ENCODE results near the gene FCER2. TPM values are rescaled to one million over a fixed set of nuclear protein-coding genes. Genes with fewer than 3 reads are reported as not detected.
A peak's percentile ranks its signal among the peaks of the same experiment; 100 is the strongest.

FCER2 gene
- total and polyA plus RNA-seq, 2 of the 4 experiments (the other 2 are of a cell fraction): not detected

DNA sequence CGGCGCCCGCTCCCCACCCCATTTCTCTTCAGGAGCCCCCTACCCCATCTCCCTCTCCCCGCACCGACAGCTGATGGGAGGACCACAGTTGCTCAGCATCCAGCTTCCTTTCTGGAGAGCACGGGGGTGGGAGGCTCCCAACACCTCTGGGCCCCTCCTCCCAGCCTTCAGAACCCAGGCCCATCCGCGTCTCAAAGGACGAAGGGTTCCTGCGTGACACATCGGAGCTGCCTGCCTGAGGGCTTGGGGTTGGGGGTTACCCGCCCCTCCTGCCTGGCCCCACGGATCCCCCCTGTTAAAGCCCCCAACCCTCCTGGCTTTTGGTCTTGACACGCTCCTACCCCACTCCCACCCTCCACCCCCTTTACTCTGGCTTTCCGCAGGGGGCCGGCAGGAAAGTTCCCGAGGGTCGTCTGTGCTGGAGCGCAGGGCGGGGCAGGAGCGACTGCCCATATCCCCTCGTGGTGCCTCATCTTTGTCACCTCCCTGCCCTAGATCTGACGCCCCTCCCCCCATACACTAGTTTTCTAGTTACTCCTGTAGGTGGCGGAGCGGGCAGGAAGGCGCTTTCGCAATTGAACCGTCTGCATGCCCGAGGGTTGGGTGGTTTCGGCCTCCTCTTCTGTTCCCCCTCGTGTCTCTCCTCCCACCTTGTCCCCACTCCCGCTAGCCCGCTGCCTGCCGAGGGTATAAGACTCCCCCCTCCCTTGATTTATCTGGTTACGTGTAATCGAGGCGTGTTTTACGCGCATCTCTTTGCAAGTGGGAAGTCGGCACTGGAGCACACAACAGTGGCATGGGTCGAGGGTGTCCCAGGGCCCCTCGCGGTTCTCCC is 20.4 kb downstream of the FCER2 start:
- H3K14ac ChIP-seq (replicated peaks; ENCODE audit: low read depth, low read length): peak overlapping the region; percentile 85; the same call in 1 of the 2 replicates
- peak overlapping the region; percentile 86 for H3K27ac ChIP-seq (ENCODE audit: insufficient read depth, low read length)
- H3K79me1 ChIP-seq (ENCODE audit: low read depth in 1 of 2, low read length in 2 of 2): peaks cover 0 to 28% of the 10 kb centered on the region in 2 experiments; a peak in 3 of 4 replicates
- peak overlapping the region; percentile 82 for H3K4me2 ChIP-seq (ENCODE audit: low read depth, low read length)
- peak overlapping the region; percentile 100 for H2AFZ ChIP-seq (replicated peaks; ENCODE audit: low read length, poor library complexity)
- 10% methylated on average over 26 of the region's 43 CpGs; no CpG with 5 or more reads in 1 of the 2 experiments for WGBS, 2 experiments (ENCODE audit: extremely low coverage in 2 of 2, insufficient read length in 1 of 2)
- H3K18ac ChIP-seq (ENCODE audit: low read depth, low read length): no peak overlapping the region
- H4K91ac ChIP-seq (ENCODE audit: insufficient read depth, low read depth, low read length): peak overlapping the region; percentile 18; the same call in 1 of the 2 replicates
- no peak overlapping the region for H3K56ac ChIP-seq (ENCODE audit: extremely low read depth, insufficient read depth, low read length)
- peak overlapping the region; percentile 87 for H3K4me3 ChIP-seq (ENCODE audit: insufficient read depth, low read depth, low read length)
- TF ChIP-seq, protein P1, sequence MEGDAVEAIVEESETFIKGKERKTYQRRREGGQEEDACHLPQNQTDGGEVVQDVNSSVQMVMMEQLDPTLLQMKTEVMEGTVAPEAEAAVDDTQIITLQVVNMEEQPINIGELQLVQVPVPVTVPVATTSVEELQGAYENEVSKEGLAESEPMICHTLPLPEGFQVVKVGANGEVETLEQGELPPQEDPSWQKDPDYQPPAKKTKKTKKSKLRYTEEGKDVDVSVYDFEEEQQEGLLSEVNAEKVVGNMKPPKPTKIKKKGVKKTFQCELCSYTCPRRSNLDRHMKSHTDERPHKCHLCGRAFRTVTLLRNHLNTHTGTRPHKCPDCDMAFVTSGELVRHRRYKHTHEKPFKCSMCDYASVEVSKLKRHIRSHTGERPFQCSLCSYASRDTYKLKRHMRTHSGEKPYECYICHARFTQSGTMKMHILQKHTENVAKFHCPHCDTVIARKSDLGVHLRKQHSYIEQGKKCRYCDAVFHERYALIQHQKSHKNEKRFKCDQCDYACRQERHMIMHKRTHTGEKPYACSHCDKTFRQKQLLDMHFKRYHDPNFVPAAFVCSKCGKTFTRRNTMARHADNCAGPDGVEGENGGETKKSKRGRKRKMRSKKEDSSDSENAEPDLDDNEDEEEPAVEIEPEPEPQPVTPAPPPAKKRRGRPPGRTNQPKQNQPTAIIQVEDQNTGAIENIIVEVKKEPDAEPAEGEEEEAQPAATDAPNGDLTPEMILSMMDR (conservative IDR thresholded peaks at IDR 0.05; ENCODE audit: low read depth, low read length): peak; percentile 65
- no peak for TF ChIP-seq RFX5 (IDR thresholded peaks at IDR 0.05; ENCODE audit: low read depth, low read length)
- TF ChIP-seq, protein P2, sequence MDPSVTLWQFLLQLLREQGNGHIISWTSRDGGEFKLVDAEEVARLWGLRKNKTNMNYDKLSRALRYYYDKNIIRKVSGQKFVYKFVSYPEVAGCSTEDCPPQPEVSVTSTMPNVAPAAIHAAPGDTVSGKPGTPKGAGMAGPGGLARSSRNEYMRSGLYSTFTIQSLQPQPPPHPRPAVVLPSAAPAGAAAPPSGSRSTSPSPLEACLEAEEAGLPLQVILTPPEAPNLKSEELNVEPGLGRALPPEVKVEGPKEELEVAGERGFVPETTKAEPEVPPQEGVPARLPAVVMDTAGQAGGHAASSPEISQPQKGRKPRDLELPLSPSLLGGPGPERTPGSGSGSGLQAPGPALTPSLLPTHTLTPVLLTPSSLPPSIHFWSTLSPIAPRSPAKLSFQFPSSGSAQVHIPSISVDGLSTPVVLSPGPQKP (IDR thresholded peaks at IDR 0.05; ENCODE audit: borderline replicate concordance, low read depth, low read length): no peak
- TF ChIP-seq SMC3 (IDR thresholded peaks at IDR 0.05; ENCODE audit: low read depth, low read length): peak; percentile 44; the same call in 1 of the 2 replicates
- peak; percentile 51; the same call in 1 of the 2 replicates for TF ChIP-seq MAZ (IDR thresholded peaks at IDR 0.05; ENCODE audit: borderline replicate concordance, low read depth, low read length)
- TF ChIP-seq CEBPB (IDR thresholded peaks at IDR 0.05; ENCODE audit: low read depth, low read length): peak; percentile 96
- peak; percentile 45 for TF ChIP-seq RAD21 (IDR thresholded peaks at IDR 0.05; ENCODE audit: low read length)
- no peak for TF ChIP-seq CHD1 (IDR thresholded peaks at IDR 0.05; ENCODE audit: low read depth, low read length)
- TF ChIP-seq MXI1 (IDR thresholded peaks at IDR 0.05; ENCODE audit: borderline replicate concordance, low read depth, low read length): peak; percentile 40; the same call in 1 of the 2 replicates
- H2AK5ac ChIP-seq (ENCODE audit: low read depth, low read length): peak overlapping the region; percentile 88
- dilution Hi-C loops (cut with HindIII; ENCODE audit: low sequenced_read_pairs, unreplicated experiment) (no loop called here), intact Hi-C loops (cut with micrococcal nuclease) (loop anchor here (1.0 to 2.0 kb wide), 2 partner anchors 53 to 118 kb away; partner anchors contain the start of genes PET100 and XAB2), in situ Hi-C loops (cut with MboI; ENCODE audit: low sequenced_read_pairs) (loop anchor here (10.0 kb wide), 1 partner anchor 113 kb away; no protein-coding TSS in a partner anchor)
- peak overlapping the region; percentile 77 to 89 for H4K8ac ChIP-seq (ENCODE audit: low read depth in 2 of 2, low read length in 2 of 2)
- H3K27me3 ChIP-seq (ENCODE audit: control insufficient read depth, insufficient read depth, low read length): peaks cover 7% of the 10 kb centered on the region
- CTCF ChIA-PET: interaction anchor here (0.5 to 1.3 kb wide), 13 partner anchors 13 to 611 kb away, joined by 3 to 10 read pairs (median 4); partner anchors contain the start of genes PET100, RETN and XAB2
- no peak overlapping the region for H2BK20ac ChIP-seq (ENCODE audit: low read depth, low read length)
- peak overlapping the region; percentile 73 for H2BK5ac ChIP-seq (ENCODE audit: low read depth, low read length, poor library complexity, severe bottlenecking)
- H3K23ac ChIP-seq (ENCODE audit: low read depth, low read length): no peak overlapping the region
- peaks cover 14% of the 10 kb centered on the region for H4K20me1 ChIP-seq (ENCODE audit: insufficient read depth, low read length)
- no peak overlapping the region for H2BK15ac ChIP-seq (ENCODE audit: low read depth, low read length)
- no peak overlapping the region; the same call in 1 of the 2 replicates for H2BK120ac ChIP-seq (ENCODE audit: low read depth, low read length)
- H3K36me3 ChIP-seq (ENCODE audit: control insufficient read depth, insufficient read depth, low read length): peaks cover 11% of the 10 kb centered on the region; the same call in 1 of the 2 replicates
- POLR2A ChIA-PET (ENCODE audit: unreplicated experiment): interaction anchor here (0.6 to 0.7 kb wide), 2 partner anchors 117 to 118 kb away, joined by 3 to 4 read pairs; no protein-coding TSS in a partner anchor
- no TSS peak for BruUV-seq (replicated peaks)
- peak overlapping the region; percentile 99 for H2AK9ac ChIP-seq (replicated peaks; ENCODE audit: low read depth, low read length, poor library complexity)
- peak overlapping the region; percentile 87 for H3K4ac ChIP-seq (ENCODE audit: low read depth, low read length)
- H3K4me1 ChIP-seq (ENCODE audit: control insufficient read depth, insufficient read depth, low read length): peaks cover 4% of the 10 kb centered on the region; the same call in 1 of the 2 replicates
- no peak overlapping the region; the same call in 1 of the 2 replicates for H4K5ac ChIP-seq (ENCODE audit: low read depth, low read length)
- H3K9me3 ChIP-seq (ENCODE audit: control insufficient read depth, insufficient read depth, low read length): no peaks in the 10 kb centered on the region
- DNase-seq (peak; percentile 70), ATAC-seq (ENCODE audit: low read depth) (peak; percentile 58)
- H3K9me1 ChIP-seq (ENCODE audit: insufficient read depth, low read length): peaks cover 3% of the 10 kb centered on the region
- peak overlapping the region; percentile 82 for H3K9ac ChIP-seq (ENCODE audit: low read depth, low read length)
